ENCODE data around the gene DCTD. TPM values are rescaled to one million over a fixed set of nuclear protein-coding genes. Genes with fewer than 3 reads are reported as not detected.

The DCTD gene
- polyA plus RNA-seq, 1 experiment, result 151 TPM

DNA sequence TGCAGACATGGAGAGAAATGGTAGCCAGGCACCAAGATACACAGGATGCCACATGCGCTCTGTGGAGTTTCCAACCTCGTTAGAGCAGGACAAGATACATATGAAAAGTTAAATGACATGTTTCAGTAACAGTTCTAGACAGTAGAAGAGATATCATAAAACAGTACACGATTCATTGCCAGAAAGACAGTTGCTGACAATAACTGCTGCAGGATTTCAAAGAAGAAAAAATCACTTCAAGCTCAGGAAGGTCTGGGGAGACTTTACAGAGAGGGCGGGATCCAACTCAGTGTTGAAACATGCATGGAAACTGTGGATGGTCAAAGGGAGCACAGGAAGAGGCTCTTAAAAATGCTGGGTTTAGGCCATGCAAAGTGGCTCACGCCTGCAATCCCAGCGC is 31.0 kb downstream of the DCTD start:
- no peaks in the 10 kb centered on the region for H3K27me3 ChIP-seq (ENCODE audit: control insufficient read depth, insufficient read depth, low read length)
- no peak for DNase-seq (ENCODE audit: low read depth)
- ChIA-PET POLR2A (no interaction called here), CTCF (interaction anchor here (1.3 kb wide), 1 partner anchor 52 kb away, joined by 3 read pairs; no protein-coding TSS in a partner anchor)
- H3K4me3 ChIP-seq (ENCODE audit: low read depth, low read length), result no peak overlapping the region
- H3K36me3 ChIP-seq (ENCODE audit: control insufficient read depth, insufficient read depth, low read length), result peaks cover 15% of the 10 kb centered on the region
- TF ChIP-seq, protein P1, sequence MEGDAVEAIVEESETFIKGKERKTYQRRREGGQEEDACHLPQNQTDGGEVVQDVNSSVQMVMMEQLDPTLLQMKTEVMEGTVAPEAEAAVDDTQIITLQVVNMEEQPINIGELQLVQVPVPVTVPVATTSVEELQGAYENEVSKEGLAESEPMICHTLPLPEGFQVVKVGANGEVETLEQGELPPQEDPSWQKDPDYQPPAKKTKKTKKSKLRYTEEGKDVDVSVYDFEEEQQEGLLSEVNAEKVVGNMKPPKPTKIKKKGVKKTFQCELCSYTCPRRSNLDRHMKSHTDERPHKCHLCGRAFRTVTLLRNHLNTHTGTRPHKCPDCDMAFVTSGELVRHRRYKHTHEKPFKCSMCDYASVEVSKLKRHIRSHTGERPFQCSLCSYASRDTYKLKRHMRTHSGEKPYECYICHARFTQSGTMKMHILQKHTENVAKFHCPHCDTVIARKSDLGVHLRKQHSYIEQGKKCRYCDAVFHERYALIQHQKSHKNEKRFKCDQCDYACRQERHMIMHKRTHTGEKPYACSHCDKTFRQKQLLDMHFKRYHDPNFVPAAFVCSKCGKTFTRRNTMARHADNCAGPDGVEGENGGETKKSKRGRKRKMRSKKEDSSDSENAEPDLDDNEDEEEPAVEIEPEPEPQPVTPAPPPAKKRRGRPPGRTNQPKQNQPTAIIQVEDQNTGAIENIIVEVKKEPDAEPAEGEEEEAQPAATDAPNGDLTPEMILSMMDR (IDR thresholded peaks at IDR 0.05; ENCODE audit: insufficient read depth, low read depth, low read length), result no peak

DNA sequence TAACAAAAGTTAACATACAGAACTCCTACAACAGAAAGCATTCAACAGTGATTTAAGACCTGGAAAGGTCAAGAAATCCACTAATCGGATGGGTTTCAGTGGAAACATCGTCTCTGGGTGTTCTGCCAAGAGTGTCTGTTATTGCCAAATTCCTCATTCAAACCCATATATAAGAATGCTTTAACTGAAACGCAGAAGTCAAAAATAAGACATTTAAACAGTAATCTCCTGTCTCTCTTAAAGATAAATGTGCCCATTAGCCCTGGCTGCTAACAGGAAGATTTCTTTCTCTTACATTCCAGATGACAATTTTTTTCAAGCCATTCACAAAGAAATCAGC is 31.5 kb downstream of the DCTD start:
- Histone ChIP-seq H3K36me3 (ENCODE audit: control insufficient read depth, insufficient read depth, low read length) (peaks cover 11% of the 10 kb centered on the region), H3K4me3 (ENCODE audit: low read depth, low read length) (no peak overlapping the region), H3K27me3 (ENCODE audit: control insufficient read depth, insufficient read depth, low read length) (no peaks in the 10 kb centered on the region)
- CTCF ChIA-PET, result interaction anchor here (1.3 kb wide), 1 partner anchor 53 kb away, joined by 3 read pairs; no protein-coding TSS in a partner anchor
- TF ChIP-seq, protein P1 (IDR thresholded peaks at IDR 0.05; ENCODE audit: insufficient read depth, low read depth, low read length), result no peak
- POLR2A ChIA-PET, result no interaction called here
- DNase-seq (ENCODE audit: low read depth), result no peak

DNA sequence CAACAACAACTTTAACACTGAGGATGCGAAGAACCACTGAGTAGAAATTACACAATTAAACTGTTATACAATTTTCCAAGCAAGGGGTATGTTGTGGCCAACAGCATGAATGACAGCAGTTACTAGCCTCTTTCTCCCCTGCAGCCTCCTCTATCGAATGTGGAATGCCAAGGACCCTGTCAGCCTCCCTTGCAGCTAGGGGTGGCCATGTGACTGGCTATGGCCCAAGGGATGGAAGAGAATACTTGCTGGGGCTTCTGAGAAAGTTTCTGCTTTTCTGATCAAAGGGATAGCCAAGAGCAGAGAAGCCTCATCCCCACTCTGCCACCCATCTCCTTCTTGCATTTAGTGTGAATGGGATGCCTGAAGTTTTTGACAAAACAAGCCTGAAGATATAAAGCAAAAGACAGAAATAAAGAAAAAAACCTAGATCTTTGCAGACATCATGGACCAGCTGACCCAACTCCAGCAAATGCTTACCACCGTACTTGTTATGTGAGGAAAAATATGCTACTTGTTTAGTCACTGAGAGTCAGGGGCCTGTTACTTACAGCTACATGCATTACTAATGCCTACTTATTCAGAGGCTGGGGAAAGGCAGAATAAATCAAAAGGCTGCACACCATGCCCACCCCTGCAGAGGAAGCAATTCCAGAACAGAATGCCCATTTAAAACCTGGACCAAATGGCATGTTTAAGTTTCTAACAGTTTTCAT is 32.0 kb downstream of the DCTD start:
- CTCF ChIA-PET, result interaction anchor here (0.9 to 1.3 kb wide), 2 partner anchors 48 to 53 kb away, joined by 3 read pairs; no protein-coding TSS in a partner anchor
- TF ChIP-seq, protein P1 (IDR thresholded peaks at IDR 0.05; ENCODE audit: insufficient read depth, low read depth, low read length), result no peak
- POLR2A ChIA-PET, result no interaction called here
- H3K36me3 ChIP-seq (ENCODE audit: control insufficient read depth, insufficient read depth, low read length), result peaks cover 6% of the 10 kb centered on the region
- H3K4me3 ChIP-seq (ENCODE audit: low read depth, low read length), result no peak overlapping the region
- DNase-seq (ENCODE audit: low read depth), result no peak
- H3K27me3 ChIP-seq (ENCODE audit: control insufficient read depth, insufficient read depth, low read length), result no peaks in the 10 kb centered on the region

DNA sequence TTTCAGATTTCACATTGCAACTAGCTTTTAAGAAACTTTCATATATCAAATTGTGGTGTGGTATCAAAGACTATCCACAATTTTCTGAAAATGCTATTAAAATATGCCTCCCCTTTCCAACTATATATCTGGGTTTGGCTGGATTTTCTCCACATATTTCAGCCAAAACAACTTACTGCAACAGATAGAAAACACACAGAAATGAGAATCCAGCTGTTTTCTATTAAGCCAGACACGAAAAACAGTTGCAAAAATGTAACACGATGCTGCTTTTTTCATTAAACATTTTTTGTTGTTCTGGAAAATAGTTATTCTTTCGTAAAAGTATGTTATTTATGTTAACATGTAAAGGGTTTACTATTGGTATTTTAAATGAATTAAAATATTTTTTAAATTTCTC is 33.1 kb downstream of the DCTD start:
- DNase-seq (ENCODE audit: low read depth), result no peak
- TF ChIP-seq, protein P1 (IDR thresholded peaks at IDR 0.05; ENCODE audit: insufficient read depth, low read depth, low read length), result no peak
- POLR2A ChIA-PET, result no interaction called here

DNA sequence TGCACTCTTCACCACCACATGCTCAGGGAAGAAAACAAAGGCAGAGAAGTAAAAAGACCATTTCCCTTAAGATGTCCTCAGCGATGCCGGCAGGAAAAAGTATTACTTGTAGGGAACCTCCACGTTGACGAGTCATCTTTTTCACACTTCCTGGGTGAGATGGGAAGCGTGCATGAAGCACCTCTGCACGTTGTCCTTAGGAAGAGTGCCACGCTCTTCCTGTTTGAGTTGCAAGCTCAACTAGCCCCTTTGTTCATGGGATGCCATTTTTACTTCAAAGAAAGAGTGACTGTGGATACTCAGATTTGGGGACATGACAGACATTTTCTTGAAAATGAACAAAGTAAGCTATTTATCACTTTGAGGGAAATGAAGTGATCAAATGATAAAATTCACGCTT is 33.8 kb downstream of the DCTD start:
- TF ChIP-seq, protein P1 (IDR thresholded peaks at IDR 0.05; ENCODE audit: insufficient read depth, low read depth, low read length), result no peak
- H3K36me3 ChIP-seq (ENCODE audit: control insufficient read depth, insufficient read depth, low read length), result peaks cover 6% of the 10 kb centered on the region
- no peak overlapping the region for H3K4me3 ChIP-seq (ENCODE audit: low read depth, low read length)
- CTCF ChIA-PET, result no interaction called here
- no peaks in the 10 kb centered on the region for H3K27me3 ChIP-seq (ENCODE audit: control insufficient read depth, insufficient read depth, low read length)
- POLR2A ChIA-PET, result no interaction called here
- no peak for DNase-seq (ENCODE audit: low read depth)

More for the DNA sequence above, 33.1 kb downstream of the DCTD start:
- CTCF ChIA-PET, result no interaction called here
- H3K36me3 ChIP-seq (ENCODE audit: control insufficient read depth, insufficient read depth, low read length), result peaks cover 6% of the 10 kb centered on the region
- H3K27me3 ChIP-seq (ENCODE audit: control insufficient read depth, insufficient read depth, low read length), result no peaks in the 10 kb centered on the region
- H3K4me3 ChIP-seq (ENCODE audit: low read depth, low read length), result no peak overlapping the region
